ENCODE data around the gene DES. TPM values are rescaled to one million over a fixed set of nuclear protein-coding genes. Genes with fewer than 3 reads are reported as not detected.

DES gene
- total RNA-seq, 1 experiment from 2014 or later = not detected

DNA sequence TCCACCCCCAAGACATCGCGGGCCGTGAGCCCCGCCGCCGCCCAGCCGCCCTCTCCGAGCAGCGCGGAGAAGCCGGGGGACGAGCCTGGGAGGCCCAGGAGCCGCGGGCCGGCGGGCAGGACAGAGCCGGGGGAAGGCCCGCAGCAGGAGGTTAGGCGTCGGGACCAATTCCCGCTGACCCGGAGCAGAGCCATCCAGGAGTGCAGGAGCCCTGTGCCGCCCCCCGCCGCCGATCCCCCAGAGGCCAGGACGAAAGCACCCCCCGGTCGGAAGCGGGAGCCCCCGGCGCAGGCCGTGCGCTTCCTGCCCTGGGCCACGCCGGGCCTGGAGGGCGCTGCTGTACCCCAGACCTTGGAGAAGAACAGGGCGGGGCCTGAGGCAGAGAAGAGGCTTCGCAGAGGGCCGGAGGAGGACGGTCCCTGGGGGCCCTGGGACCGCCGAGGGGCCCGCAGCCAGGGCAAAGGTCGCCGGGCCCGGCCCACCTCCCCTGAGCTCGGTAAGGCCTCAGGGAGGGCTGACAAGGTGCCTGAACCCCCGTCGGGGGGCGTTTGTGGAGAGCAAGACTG lies 30.7 kb downstream of the DES start:
- Histone ChIP-seq H3K4me1 (no peaks in the 10 kb centered on the region), H3K27me3 (replicated peaks; ENCODE audit: control insufficient read depth, insufficient read depth, low read length) (no peaks in the 10 kb centered on the region), H3K4me3 (ENCODE audit: low read depth, low read length) (no peak overlapping the region), H3K36me3 (ENCODE audit: control insufficient read depth, insufficient read depth, low read length) (no peaks in the 10 kb centered on the region), H3K9me3 (no peaks in the 10 kb centered on the region)
- intact Hi-C loops (cut with micrococcal nuclease; ENCODE audit: unreplicated experiment) = no loop called here
- no peak for DNase-seq
- ChIA-PET POLR2A (no interaction called here), CTCF (no interaction called here)
- Mint-ChIP-seq H3K36me3 (ENCODE audit: insufficient read depth, unreplicated experiment) (no peaks in the 10 kb centered on the region), H3K9me3 (ENCODE audit: unreplicated experiment) (no peaks in the 10 kb centered on the region), H3K27me3 (ENCODE audit: insufficient read depth, unreplicated experiment) (no peaks in the 10 kb centered on the region), H3K4me3 (ENCODE audit: unreplicated experiment) (no peak overlapping the region), H3K27ac (ENCODE audit: unreplicated experiment) (no peak overlapping the region), H3K4me1 (ENCODE audit: low read depth, unreplicated experiment) (no peaks in the 10 kb centered on the region)
- TF ChIP-seq, protein P1, sequence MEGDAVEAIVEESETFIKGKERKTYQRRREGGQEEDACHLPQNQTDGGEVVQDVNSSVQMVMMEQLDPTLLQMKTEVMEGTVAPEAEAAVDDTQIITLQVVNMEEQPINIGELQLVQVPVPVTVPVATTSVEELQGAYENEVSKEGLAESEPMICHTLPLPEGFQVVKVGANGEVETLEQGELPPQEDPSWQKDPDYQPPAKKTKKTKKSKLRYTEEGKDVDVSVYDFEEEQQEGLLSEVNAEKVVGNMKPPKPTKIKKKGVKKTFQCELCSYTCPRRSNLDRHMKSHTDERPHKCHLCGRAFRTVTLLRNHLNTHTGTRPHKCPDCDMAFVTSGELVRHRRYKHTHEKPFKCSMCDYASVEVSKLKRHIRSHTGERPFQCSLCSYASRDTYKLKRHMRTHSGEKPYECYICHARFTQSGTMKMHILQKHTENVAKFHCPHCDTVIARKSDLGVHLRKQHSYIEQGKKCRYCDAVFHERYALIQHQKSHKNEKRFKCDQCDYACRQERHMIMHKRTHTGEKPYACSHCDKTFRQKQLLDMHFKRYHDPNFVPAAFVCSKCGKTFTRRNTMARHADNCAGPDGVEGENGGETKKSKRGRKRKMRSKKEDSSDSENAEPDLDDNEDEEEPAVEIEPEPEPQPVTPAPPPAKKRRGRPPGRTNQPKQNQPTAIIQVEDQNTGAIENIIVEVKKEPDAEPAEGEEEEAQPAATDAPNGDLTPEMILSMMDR (IDR thresholded peaks at IDR 0.05; ENCODE audit: insufficient read depth in 1 of 2, low read depth in 1 of 2, low read length in 1 of 2, severe bottlenecking in 1 of 2, unreplicated experiment in 1 of 2) = no peak
- BruUV-seq (replicated peaks) = no TSS peak

DNA sequence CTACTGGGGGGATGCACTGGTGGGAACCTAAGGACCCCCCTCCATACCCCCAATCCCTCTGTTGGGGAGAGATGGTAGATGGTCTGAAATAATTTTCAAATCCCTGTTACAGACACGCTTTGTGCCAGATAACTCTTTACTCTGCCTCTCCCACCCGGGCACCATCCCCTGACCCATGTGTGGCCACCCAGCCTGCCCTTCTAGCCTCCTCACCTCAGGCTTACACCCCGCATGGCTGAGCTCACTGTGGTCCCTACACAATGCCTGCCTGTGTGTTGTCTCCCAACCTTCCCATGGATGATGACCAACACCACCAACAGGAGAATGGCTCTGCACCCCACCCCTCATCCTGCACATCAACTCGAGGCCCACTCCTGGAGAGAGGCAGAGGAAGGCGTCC lies 31.4 kb downstream of the DES start:
- POLR2A ChIA-PET = no interaction called here
- no peak overlapping the region for H3K27ac Mint-ChIP-seq (ENCODE audit: unreplicated experiment)
- no peaks in the 10 kb centered on the region for H3K36me3 Mint-ChIP-seq (ENCODE audit: insufficient read depth, unreplicated experiment)
- no peaks in the 10 kb centered on the region for H3K4me1 Mint-ChIP-seq (ENCODE audit: low read depth, unreplicated experiment)
- Histone ChIP-seq H3K4me3 (ENCODE audit: low read depth, low read length) (no peak overlapping the region), H3K36me3 (ENCODE audit: control insufficient read depth, insufficient read depth, low read length) (no peaks in the 10 kb centered on the region), H3K4me1 (no peaks in the 10 kb centered on the region), H3K27me3 (replicated peaks; ENCODE audit: control insufficient read depth, insufficient read depth, low read length) (no peaks in the 10 kb centered on the region), H3K9me3 (no peaks in the 10 kb centered on the region)
- DNase-seq = no peak
- intact Hi-C loops (cut with micrococcal nuclease; ENCODE audit: unreplicated experiment) = no loop called here
- H3K4me3 Mint-ChIP-seq (ENCODE audit: unreplicated experiment) = no peak overlapping the region
- H3K9me3 Mint-ChIP-seq (ENCODE audit: unreplicated experiment) = no peaks in the 10 kb centered on the region
- CTCF ChIA-PET = no interaction called here
- TF ChIP-seq, protein P1 (IDR thresholded peaks at IDR 0.05; ENCODE audit: insufficient read depth in 1 of 2, low read depth in 1 of 2, low read length in 1 of 2, severe bottlenecking in 1 of 2, unreplicated experiment in 1 of 2) = no peak
- H3K27me3 Mint-ChIP-seq (ENCODE audit: insufficient read depth, unreplicated experiment) = no peaks in the 10 kb centered on the region
- no TSS peak for BruUV-seq (replicated peaks)

DNA sequence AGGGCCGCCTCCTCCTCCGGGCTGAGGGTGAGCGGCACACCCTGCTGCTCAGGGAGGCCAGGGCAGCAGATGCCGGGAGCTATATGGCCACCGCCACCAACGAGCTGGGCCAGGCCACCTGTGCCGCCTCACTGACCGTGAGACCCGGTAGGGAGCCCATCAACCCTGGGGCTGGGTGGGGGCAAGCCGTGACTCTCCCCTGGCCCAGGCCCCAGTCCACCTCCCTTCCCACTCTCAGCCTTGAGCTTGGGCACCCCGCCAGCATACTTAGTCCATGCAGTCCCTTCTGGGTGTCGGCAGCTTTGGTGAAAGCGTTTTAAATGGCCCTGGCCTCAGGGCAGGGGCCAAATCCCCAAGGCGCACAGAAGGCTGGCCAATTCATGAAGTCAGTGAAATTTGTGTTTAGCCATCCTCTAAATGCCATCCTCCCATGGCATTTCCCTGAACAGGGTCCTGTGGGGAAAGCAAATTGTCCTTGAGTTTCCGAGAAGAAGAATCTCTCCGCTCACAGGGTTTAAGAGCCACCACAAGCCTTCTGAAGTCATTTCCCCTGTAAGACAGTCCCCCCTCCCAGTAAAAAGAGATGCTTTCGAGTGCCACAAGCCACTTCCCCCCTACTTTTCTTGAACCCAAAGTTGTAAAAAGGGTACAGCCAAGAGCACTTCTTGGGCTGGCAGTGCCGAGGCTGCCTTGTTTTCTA lies 33.6 kb downstream of the DES start:
- Histone ChIP-seq H3K4me1 (no peaks in the 10 kb centered on the region), H3K27me3 (replicated peaks; ENCODE audit: control insufficient read depth, insufficient read depth, low read length) (no peaks in the 10 kb centered on the region), H3K36me3 (ENCODE audit: control insufficient read depth, insufficient read depth, low read length) (no peaks in the 10 kb centered on the region), H3K4me3 (ENCODE audit: low read depth, low read length) (no peak overlapping the region), H3K9me3 (no peaks in the 10 kb centered on the region)
- no peaks in the 10 kb centered on the region for H3K4me1 Mint-ChIP-seq (ENCODE audit: low read depth, unreplicated experiment)
- H3K9me3 Mint-ChIP-seq (ENCODE audit: unreplicated experiment) = no peaks in the 10 kb centered on the region
- intact Hi-C loops (cut with micrococcal nuclease; ENCODE audit: unreplicated experiment) = no loop called here
- no peak overlapping the region for H3K4me3 Mint-ChIP-seq (ENCODE audit: unreplicated experiment)
- BruUV-seq (replicated peaks) = no TSS peak
- DNase-seq = no peak
- H3K27me3 Mint-ChIP-seq (ENCODE audit: insufficient read depth, unreplicated experiment) = no peaks in the 10 kb centered on the region
- ChIA-PET POLR2A (no interaction called here), CTCF (interaction anchor here (0.5 kb wide), 1 partner anchor 49 kb away, joined by 4 read pairs; no protein-coding TSS in a partner anchor)
- TF ChIP-seq, protein P1 (IDR thresholded peaks at IDR 0.05; ENCODE audit: insufficient read depth in 1 of 2, low read depth in 1 of 2, low read length in 1 of 2, severe bottlenecking in 1 of 2, unreplicated experiment in 1 of 2) = no peak
- no peak overlapping the region for H3K27ac Mint-ChIP-seq (ENCODE audit: unreplicated experiment)
- no peaks in the 10 kb centered on the region for H3K36me3 Mint-ChIP-seq (ENCODE audit: insufficient read depth, unreplicated experiment)
